Hepatocyte (in vitro differentiated cells): ENCODE measurements around the gene CIDEB. TPM values are rescaled to one million over a fixed set of nuclear protein-coding genes. Genes with fewer than 3 reads are reported as not detected.
"Not testable (repeated sequence)": the region's sequence is repeated elsewhere in the genome, so short reads cannot be mapped to it uniquely, and the experiment has no call there.

Experiments
- DNase-seq: peaks from one replicate; pipeline ENCODE4 v3.0.0-alpha.2; 2016; ENCODE audit warnings: low spot score
- H2AFZ ChIP-seq: fragments of 200-600 bp; sonication (generic); 2 replicates; pipeline ENCODE4 v1.6.0; 2016; ENCODE audit warnings: antibody characterized with exemption, mild to moderate bottlenecking
- H3K27ac ChIP-seq: fragments of 200-600 bp; sonication (generic); 2 replicates; pipeline ENCODE4 v1.5.1; 2016; ENCODE audit warnings: mild to moderate bottlenecking
- H3K27me3 ChIP-seq: fragments of 200-600 bp; sonication (generic); 2 replicates; pipeline ENCODE4 v1.6.1; 2016
- H3K36me3 ChIP-seq: fragments of 200-600 bp; sonication (generic); replicated peaks from 2 replicates; pipeline ENCODE4 v1.5.1; 2016; ENCODE audit warnings: low read depth; ENCODE audit not compliant: insufficient read depth
- H3K4me1 ChIP-seq: fragments of 200-600 bp; sonication (generic); 2 replicates; pipeline ENCODE4 v1.5.1; 2016; ENCODE audit warnings: mild to moderate bottlenecking, moderate library complexity; ENCODE audit not compliant: insufficient read depth
- H3K4me2 ChIP-seq: fragments of 200-600 bp; sonication (generic); 2 replicates; pipeline ENCODE4 v1.6.0; 2016
- H3K4me3 ChIP-seq: fragments of 200-600 bp; sonication (generic); 2 replicates; pipeline ENCODE4 v1.5.1; 2016; ENCODE audit warnings: mild to moderate bottlenecking
- H3K79me2 ChIP-seq: fragments of 200-600 bp; sonication (generic); 2 replicates; pipeline ENCODE4 v1.6.0; 2017; ENCODE audit warnings: mild to moderate bottlenecking
- H3K9me2 ChIP-seq: fragments of 200-600 bp; sonication (generic); replicated peaks from 2 replicates; pipeline ENCODE4 v1.6.0; 2017; ENCODE audit warnings: mild to moderate bottlenecking; ENCODE audit not compliant: insufficient read depth
- H3K9me3 ChIP-seq: fragments of 200-600 bp; sonication (generic); 2 replicates; pipeline ENCODE4 v1.5.1; 2016; ENCODE audit warnings: low read depth, mild to moderate bottlenecking
- H4K20me1 ChIP-seq: fragments of 200-600 bp; sonication (generic); 2 replicates; pipeline ENCODE4 v1.6.0; 2016; ENCODE audit warnings: mild to moderate bottlenecking; ENCODE audit not compliant: insufficient read depth, poor library complexity, severe bottlenecking
- EZH2 ChIP-seq: fragments of 200-600 bp; sonication (generic); IDR thresholded peaks from 2 replicates; pipeline ENCODE4 v1.6.1; 2016; ENCODE audit warnings: antibody characterized with exemption, mild to moderate bottlenecking, borderline replicate concordance
- EZH2phosphoT487 ChIP-seq: fragments of 200-600 bp; sonication (generic); IDR thresholded peaks from one replicate; pipeline ENCODE4 v1.6.1; 2018; ENCODE audit warnings: antibody characterized with exemption, mild to moderate bottlenecking, low read depth, moderate library complexity; ENCODE audit not compliant: unreplicated experiment, severe bottlenecking
- WGBS: methylation state at CpG from one replicate; pipeline ENCODE4 v1.1.6; 2016; ENCODE audit warnings: low lambda C conversion rate; ENCODE audit errors: missing lambda C conversion rate; 5-methylcytosine and 5-hydroxymethylcytosine counted together
- polyA plus RNA-seq: library from polyadenylated mRNA; unstranded; fragments of >200 nt; fragmentation: Nextera tagmentation; extraction: Ambion mirVana; gene quantifications from 2 replicates; pipeline ENCODE4 v1.2.1, GENCODE V29; 2016
- total RNA-seq: library from RNA; depleted of rRNA; stranded (reverse); fragments of >200 nt; gene quantifications from 2 replicates; pipeline ENCODE4 v1.2.3, GENCODE V29; 2014
- TF ChIP-seq, protein P1 (sequence below): fragments of 200-600 bp; sonication (generic); IDR thresholded peaks from 2 replicates; pipeline ENCODE4 v1.5.1; 2016; ENCODE audit warnings: antibody characterized with exemption, mild to moderate bottlenecking; ENCODE audit not compliant: poor library complexity

Gene CIDEB
- 43.0 and 56.9 TPM in 2 replicates for total RNA-seq
- polyA plus RNA-seq = 46.3 and 59.9 TPM in 2 replicates

DNA sequence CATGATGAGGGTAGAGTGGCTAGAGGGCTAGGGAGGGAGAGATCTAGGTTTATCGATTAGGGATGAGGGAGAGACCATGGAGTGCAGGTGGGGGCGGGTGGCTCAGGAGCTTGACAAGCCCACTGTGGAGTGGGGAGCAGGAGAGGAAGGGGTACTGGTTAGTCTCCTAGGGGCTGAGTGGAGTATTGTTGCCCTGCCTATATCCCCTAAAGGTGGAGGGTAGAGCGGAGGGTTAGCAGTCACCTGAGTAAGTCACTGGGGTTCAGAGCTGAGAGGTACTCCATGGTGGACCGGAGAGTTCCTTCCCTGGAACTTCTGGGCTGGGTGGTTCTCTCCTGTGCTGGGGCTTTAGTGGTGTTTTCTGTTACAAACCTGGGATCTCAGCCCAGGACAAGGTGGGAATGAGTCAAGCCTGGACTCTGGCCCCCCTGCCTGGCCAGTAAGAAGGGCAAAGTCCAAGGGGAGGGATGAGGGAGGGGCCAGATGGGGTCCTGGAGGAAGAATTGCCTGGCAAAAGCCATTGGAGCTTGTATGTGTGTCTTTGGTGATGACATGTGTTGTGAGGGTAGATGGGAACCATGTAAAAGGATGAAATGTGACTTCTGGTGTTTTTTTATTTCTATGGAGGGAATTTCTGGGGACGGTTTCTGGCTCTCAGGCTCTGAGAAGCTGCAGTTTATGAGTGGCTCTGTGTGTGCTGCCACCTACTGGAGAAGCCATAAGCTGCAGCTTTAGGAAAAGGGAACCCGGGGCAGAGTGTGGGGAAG is at the start of gene CIDEB:
Gene CIDEB, minus strand, starts transcription at position 403 of the 767 bp plus-strand sequence. Its CDS starts 119 bp downstream, at position 284.
- H3K79me2 ChIP-seq = peaks cover 2% of the 10 kb centered on the region
- no peaks in the 10 kb centered on the region for H3K9me3 ChIP-seq
- no peaks in the 10 kb centered on the region for H3K36me3 ChIP-seq
- H2AFZ ChIP-seq = no peak within 1 kb of the TSS
- H4K20me1 ChIP-seq = no peaks in the 10 kb centered on the region
- TF ChIP-seq EZH2phosphoT487 = no peak
- TF ChIP-seq EZH2 = no peak
- TF ChIP-seq, protein P1, sequence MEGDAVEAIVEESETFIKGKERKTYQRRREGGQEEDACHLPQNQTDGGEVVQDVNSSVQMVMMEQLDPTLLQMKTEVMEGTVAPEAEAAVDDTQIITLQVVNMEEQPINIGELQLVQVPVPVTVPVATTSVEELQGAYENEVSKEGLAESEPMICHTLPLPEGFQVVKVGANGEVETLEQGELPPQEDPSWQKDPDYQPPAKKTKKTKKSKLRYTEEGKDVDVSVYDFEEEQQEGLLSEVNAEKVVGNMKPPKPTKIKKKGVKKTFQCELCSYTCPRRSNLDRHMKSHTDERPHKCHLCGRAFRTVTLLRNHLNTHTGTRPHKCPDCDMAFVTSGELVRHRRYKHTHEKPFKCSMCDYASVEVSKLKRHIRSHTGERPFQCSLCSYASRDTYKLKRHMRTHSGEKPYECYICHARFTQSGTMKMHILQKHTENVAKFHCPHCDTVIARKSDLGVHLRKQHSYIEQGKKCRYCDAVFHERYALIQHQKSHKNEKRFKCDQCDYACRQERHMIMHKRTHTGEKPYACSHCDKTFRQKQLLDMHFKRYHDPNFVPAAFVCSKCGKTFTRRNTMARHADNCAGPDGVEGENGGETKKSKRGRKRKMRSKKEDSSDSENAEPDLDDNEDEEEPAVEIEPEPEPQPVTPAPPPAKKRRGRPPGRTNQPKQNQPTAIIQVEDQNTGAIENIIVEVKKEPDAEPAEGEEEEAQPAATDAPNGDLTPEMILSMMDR = peak; percentile 97
- H3K27me3 ChIP-seq = no peaks in the 10 kb centered on the region
- peak within 1 kb of the TSS; percentile 12 for H3K4me3 ChIP-seq
- H3K9me2 ChIP-seq = no peaks in the 10 kb centered on the region
- WGBS = 57% methylated on average over 6 of the region's 6 CpGs
- H3K4me1 ChIP-seq = peaks cover 5% of the 10 kb centered on the region
- peak within 1 kb of the TSS; percentile 98 for H3K27ac ChIP-seq
- peak; percentile 89 for DNase-seq
- peak within 1 kb of the TSS; percentile 76 for H3K4me2 ChIP-seq

GRCh38 chr14:24356208-24356607 is 48.4 kb upstream of the CIDEB start:
- no peaks in the 10 kb centered on the region for H3K27me3 ChIP-seq
- H4K20me1 ChIP-seq = no peaks in the 10 kb centered on the region
- no peak overlapping the region for H3K27ac ChIP-seq
- no peak for TF ChIP-seq EZH2phosphoT487
- H3K4me2 ChIP-seq = no peak overlapping the region
- H2AFZ ChIP-seq = no peak overlapping the region
- no peaks in the 10 kb centered on the region for H3K9me2 ChIP-seq
- H3K4me1 ChIP-seq = no peaks in the 10 kb centered on the region
- H3K36me3 ChIP-seq = no peaks in the 10 kb centered on the region
- 88% methylated on average over 4 of the region's 4 CpGs for WGBS
- no peak overlapping the region for H3K4me3 ChIP-seq
- no peaks in the 10 kb centered on the region for H3K9me3 ChIP-seq
- H3K79me2 ChIP-seq = no peaks in the 10 kb centered on the region
- no peak for DNase-seq

- DNase-seq = no peak
- H3K9me3 ChIP-seq = no peaks in the 10 kb centered on the region
- no peaks in the 10 kb centered on the region for H4K20me1 ChIP-seq
- H3K27me3 ChIP-seq = no peaks in the 10 kb centered on the region
- TF ChIP-seq EZH2phosphoT487 = no peak
- TF ChIP-seq, protein P1 = no peak
- TF ChIP-seq EZH2 = no peak
- no peaks in the 10 kb centered on the region for H3K36me3 ChIP-seq
- WGBS = 91% methylated on average over 7 of the region's 7 CpGs
- no peaks in the 10 kb centered on the region for H3K9me2 ChIP-seq
- no peak overlapping the region for H3K4me2 ChIP-seq
- H3K4me3 ChIP-seq = no peak overlapping the region
- H3K27ac ChIP-seq = no peak overlapping the region
- H3K4me1 ChIP-seq = no peaks in the 10 kb centered on the region
- no peaks in the 10 kb centered on the region for H3K79me2 ChIP-seq
- no peak overlapping the region for H2AFZ ChIP-seq
These were observed 47.2 kb upstream of the CIDEB start for GRCh38 chr14:24355009-24355408.

- H3K36me3 ChIP-seq, H4K20me1 ChIP-seq, H3K9me3 ChIP-seq, H2AFZ ChIP-seq, DNase-seq, H3K4me1 ChIP-seq, H3K4me3 ChIP-seq, H3K4me2 ChIP-seq, H3K27me3 ChIP-seq, H3K79me2 ChIP-seq, H3K9me2 ChIP-seq: not testable (repeated sequence)
- 83% methylated on average over 3 of the region's 3 CpGs for WGBS
- H3K27ac ChIP-seq = peak overlapping the region; percentile 39
These were observed 46.7 kb upstream of the CIDEB start for GRCh38 chr14:24354482-24354825.
